Stomach (tissue), 4 donors: ENCODE data around the gene CASP9.
"Not testable (repeated sequence)": the region's sequence is repeated elsewhere in the genome, so short reads cannot be mapped to it uniquely, and the experiment has no call there.

Source experiments
- EP300 ChIP-seq: sonication (generic); formaldehyde crosslinking; IDR thresholded peaks from one replicate; pipeline ENCODE4 v1.6.1; 2017; ENCODE audit warnings: antibody characterized with exemption
- POLR2AphosphoS5 ChIP-seq, 3 donors: sonication (generic); formaldehyde crosslinking; IDR thresholded peaks; one replicate each; pipeline ENCODE4 v1.6.1; 2016; ENCODE audit warnings: antibody characterized with exemption in 3 of 3
- TF ChIP-seq, protein P1 (sequence below), 7 experiments: fragments of 450-650 bp in 4 of 7; fragments of 200-600 bp in 3 of 7; sonication (generic) in 3 of 7; IDR thresholded peaks; one replicate each; pipeline ENCODE4 v1.5.1; 2016 to 2019; ENCODE audit warnings: antibody characterized with exemption in 7 of 7, control low read depth in 2 of 7, mild to moderate bottlenecking in 1 of 7

DNA sequence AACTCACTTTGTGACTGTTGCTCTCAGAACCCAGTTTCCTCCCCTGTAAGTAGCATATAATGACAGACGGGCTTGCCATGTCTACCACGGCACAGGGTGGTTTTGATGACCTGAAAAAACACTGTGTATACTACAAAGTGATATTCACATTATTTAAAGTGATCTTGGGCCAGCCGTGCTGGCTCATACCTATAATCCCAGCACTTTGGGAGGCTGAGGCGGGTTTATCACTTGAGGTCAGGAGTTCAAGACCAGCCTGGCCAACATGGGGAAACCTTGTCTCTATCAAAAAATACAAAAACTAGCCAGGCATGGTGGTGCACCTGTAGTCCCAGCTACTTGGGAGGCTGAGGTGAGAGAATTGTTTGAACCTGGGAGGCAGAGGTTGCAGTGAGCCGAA lies 9.5 kb downstream of the CASP9 start:
- TF ChIP-seq, protein P1, sequence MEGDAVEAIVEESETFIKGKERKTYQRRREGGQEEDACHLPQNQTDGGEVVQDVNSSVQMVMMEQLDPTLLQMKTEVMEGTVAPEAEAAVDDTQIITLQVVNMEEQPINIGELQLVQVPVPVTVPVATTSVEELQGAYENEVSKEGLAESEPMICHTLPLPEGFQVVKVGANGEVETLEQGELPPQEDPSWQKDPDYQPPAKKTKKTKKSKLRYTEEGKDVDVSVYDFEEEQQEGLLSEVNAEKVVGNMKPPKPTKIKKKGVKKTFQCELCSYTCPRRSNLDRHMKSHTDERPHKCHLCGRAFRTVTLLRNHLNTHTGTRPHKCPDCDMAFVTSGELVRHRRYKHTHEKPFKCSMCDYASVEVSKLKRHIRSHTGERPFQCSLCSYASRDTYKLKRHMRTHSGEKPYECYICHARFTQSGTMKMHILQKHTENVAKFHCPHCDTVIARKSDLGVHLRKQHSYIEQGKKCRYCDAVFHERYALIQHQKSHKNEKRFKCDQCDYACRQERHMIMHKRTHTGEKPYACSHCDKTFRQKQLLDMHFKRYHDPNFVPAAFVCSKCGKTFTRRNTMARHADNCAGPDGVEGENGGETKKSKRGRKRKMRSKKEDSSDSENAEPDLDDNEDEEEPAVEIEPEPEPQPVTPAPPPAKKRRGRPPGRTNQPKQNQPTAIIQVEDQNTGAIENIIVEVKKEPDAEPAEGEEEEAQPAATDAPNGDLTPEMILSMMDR (IDR thresholded peaks at IDR 0.05) = not testable (repeated sequence)
- TF ChIP-seq EP300; POLR2AphosphoS5 (IDR thresholded peaks at IDR 0.05): not testable (repeated sequence)
